Stimulated activated CD8-positive, alpha-beta memory T cell treated with anti-CD3 and anti-CD28 coated beads, Interleukin-15, amount 100 ng/mL, for 4 hours (primary cell): Measurements from ENCODE around the gene PALLD.

Experiments
- DNase-seq, 2 donors: peaks; one replicate each; pipeline ENCODE4 v3.0.0-alpha.2; 2020; ENCODE audit warnings: low read depth in 2 of 2

Gene PALLD

GRCh38 chr4:168831919-168832762 lies 335.3 kb downstream of the PALLD start:
- peak in 1 of 2 donors; percentile 34 for DNase-seq

DNA sequence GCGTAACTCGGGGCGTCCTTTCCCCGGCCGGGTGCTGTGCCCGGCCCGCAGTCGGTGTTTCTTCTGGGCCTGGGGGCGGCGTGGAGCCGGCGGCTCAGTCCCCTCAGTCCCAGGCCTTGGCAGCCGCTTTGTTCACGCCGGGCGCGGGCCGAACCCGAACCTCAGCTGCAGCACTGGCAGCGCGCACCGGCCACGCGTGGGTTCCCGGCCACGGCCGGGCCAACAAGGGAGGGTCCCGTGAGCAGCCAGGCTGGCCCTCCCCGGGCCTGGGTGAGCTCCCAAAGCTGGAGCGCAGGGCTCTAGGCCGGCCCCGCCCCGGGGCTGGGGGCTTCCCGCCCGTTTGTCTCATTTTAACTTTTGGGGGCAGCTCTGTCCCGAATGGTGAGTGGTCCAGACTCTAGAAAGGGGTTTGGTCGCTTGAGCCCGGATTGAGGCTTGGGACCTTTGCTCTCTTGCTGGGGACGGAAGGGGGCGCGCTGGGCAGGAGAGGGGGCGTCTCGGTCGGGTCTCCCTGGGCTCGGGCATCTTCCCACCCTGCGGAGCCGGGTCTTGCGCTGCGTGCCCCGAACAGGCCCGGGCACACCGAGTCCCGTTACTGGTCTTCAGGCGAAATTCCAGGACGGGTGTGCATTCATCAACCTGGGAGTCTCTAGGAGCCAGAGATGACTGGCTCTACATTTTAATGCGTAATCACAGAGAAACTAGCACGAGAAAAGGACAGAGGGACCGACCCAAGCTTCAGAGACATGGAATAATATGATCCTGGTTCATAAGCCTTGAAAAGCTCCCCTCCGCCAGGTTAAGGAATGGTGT lies 336.1 kb downstream of the PALLD start:
- DNase-seq: no peak

DNA sequence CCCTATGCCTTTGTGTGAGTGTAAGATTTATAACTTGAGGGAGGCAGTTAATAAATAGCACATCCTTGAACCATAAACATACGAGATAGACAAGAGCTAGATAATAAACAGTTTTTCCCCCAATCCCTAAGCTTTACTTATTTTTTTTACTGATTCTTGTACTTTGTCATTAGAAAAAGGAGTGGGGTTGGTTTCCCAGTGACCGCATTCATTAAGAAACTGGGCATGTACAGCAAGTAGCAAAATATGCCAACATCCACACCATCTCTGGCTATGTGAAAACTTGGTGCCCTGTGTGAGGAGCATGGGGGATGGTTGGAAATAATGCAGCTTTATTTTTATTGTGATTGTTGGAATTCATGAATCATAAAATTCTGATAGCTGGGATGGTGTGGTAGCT lies 337.0 kb downstream of the PALLD start:
- DNase-seq: no peak

GRCh38 chr4:168835880-168836454 lies 339.1 kb downstream of the PALLD start:
- no peak for DNase-seq

DNA sequence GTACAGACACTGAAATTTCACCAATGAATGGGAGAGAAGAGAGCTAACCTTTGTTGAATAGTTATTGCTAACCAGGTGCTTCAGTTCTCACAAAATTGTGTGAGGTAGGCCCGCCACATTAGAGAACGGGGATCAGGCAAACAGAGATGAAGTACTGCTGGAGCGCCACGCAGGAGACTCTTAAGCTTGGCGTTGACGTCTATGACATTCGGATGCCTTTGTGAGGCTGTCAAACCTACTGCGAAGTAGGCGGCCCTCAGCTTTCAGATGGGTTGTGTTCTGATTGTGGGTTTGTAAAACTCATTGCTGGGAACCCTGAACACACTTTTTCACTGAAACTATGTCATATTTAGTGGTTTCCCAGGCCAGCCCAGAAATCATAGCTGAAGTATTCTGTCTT lies 339.6 kb downstream of the PALLD start:
- no peak for DNase-seq

DNA sequence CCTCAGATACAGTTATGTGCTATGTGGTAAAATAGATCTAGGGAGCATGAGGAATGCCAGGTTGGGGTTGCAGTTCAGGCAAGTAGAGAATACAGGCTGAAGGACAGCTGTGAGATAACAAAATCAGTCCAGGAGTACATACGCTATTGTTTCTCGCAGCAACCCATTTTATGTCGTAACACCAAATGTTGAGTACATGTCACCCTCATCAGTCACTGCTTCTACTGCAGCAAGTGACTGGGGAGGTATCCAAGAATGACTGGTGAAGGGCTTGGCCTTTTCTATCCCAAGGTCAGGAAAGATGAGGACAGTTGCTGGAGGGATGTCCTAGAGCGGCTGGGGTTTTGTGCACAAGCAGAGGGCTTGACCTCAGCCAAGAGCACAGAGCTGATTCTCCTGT lies 341.1 kb downstream of the PALLD start:
- DNase-seq: no peak

DNA sequence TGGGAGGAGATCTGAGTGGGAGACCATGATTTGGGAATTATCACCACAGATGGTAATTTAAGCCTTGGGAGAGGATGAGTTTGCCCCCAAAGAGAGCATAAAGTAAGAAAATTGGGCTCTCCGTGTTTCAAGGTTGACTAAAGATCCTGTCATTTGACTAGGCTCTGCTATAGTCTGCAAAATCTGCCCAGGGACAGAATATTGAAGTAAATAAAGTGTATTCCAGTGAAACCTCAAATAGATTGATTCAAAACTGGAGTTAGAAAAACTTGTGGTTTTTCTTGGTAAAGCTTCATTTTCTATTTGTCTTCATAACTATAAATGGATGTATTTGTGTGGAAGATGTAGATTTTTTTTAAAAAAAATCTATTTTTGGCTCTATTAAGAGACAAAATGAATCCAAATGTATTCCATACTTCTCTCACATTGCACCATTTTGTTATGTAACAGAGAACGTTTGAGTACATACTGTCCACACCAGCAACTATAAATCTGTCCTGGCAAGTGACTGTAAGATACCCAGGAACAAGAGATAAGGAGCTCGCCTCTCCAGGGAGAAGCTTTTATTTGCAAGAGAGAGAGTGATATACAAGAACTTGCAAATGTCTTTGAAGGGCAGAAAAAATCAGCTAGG lies 343.0 kb downstream of the PALLD start:
- no peak for DNase-seq

GRCh38 chr4:168840392-168840763 lies 343.5 kb downstream of the PALLD start:
- no peak for DNase-seq

DNA sequence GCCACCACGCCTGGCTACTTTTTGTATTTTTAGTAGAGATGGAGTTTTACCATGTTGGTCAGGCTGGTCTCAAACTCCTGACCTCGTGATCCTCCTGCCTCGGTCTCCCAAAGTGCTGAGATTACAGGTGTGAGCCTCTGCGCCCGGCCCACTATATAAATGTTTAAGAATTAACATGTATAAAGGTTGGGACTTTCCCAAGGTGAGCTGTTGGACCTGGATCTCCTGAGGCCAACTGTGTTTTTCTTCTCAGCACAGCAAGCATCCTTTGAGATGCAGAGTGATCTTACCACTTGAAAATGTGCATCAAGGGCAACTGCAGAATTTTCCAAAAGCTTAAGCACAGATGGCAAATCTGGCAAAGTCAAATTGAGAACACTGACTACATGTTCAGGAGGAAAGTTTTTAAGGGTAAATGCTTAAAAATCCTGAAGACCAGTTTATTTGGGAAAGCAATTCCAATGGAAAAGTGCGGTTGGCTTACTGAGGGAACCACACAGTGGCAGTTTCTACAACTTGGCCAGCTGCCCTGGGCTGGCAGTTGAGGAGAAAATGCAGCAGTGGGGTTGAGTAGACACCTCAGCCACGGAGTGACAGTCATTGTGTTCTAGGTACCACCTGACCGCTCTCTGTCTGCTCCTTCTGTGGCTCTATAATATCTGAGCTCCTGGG lies 344.3 kb downstream of the PALLD start:
- DNase-seq: no peak

DNA sequence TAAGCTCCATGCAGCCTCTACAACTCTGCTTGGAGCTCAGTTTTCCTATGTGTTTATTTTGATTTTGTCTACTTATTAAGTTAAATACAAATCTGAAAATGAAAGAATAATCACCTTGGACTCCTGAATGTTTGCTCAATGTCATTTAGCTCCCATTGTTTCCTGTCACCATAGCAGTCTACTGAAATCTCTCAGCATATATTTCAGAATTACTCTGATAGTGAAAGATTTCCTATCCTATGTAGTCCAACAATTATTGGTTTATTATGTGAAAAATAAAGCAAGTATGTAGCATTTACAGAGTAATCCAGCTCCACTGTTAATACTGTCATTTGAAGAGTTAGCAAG lies 344.8 kb downstream of the PALLD start:
- DNase-seq: no peak

DNA sequence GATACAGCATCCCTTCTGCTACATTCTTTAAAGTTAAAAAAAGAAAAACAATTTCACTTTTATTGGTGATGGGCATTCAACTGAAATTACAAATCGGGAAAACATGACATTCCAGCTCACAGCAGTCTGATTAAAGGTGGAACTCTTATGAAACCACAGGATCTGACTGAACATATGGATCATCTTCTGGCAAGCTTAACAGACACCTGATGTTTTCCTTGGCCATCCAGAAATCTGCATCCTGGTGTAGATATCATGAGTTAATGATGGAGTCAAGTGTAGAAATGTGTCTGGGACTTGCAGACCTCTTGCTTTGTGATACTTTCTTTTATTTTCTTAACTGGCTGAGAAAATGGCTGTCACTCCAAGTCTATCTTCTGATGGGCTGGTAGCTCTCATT lies 345.3 kb downstream of the PALLD start:
- DNase-seq: no peak

GRCh38 chr4:168843635-168844034 lies 346.8 kb downstream of the PALLD start:
- DNase-seq: no peak

GRCh38 chr4:168844353-168845049 lies 347.6 kb downstream of the PALLD start:
- DNase-seq: no peak

GRCh38 chr4:168845897-168846296 lies 349.0 kb downstream of the PALLD start:
- DNase-seq: no peak

DNA sequence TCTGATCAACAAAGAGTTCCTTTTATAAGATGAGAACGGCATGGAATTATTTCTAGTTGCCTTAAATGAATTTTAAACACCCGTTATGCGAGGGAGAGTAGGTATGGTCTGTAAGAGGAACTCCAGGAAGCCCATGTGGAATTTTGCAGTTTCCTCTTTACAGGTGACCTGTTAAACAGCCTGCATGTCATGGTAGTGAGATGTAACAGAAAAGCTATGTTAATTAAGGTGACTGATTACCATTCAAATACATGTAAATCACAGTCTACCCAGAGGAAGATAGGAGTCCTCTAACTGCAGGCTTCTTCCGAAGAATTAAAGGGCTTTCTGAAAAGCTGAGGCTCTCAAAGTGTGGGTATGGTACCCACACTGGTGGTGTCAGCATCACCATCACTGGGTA lies 349.6 kb downstream of the PALLD start:
- no peak for DNase-seq

DNA sequence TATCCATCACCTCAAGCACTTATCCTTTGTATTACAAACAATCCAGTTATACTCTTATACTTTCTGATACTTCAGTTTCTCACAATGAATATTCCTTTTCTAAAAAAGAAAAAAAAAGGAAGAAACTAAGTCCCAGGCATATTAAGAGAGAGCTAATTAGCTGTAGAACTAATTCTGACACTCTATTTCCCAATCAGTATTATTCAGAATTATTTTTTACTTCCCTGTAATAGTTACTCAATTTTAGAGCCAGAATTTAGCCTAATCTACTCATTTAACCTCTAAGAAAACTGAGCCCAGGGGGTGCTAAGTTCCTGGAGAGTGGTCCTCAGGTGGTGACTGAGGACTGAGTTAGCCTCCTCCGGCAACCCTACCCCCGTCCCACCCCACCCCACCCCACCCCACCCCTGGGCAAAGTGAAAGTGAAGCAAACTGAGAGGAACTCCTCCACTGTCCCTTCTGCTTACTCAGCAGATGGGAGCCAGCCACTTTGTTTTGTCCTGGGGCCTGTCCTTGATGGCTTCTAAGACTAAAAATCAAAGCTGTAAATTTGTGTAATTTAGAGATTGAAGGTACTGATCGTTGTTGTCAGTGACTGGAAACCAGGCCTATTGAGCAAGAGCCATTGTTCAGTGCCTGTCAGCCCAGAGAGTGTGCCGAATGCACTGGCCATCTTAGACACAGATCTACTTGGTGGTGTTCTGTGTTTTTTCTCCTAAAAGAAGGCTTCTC lies 351.1 kb downstream of the PALLD start:
- DNase-seq: no peak

DNA sequence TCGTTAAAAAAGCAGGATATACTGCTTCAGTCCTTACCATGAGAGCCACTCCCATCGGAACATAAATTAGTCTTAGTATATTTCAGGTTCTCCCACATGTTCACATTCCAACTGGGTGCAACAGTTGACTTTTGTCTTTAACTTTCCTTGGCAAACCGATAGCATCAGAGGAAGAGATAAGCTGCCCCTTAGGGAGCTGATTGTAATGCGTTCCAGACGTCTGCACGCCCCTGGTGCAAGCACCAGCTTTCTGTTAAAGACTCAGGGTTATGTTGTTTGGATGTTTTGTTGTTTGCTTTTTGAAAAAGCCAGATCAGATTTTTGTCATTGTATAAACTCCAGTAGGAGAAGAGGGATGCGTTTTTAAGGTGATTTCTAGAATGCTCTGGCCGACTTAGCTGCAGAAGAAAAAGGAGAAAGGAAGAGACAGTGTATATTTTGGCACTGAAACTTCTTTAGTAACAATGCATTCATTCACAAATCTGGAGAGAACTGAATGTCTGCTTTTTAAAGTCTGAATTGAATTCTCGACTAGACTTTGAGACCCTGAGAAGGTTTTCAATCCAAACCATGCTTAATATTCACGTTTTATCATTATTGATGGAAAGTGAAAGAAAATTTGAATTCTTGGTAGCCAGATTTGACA lies 352.3 kb downstream of the PALLD start:
- no peak for DNase-seq

- no peak for DNase-seq
These were observed 353.1 kb downstream of the PALLD start for GRCh38 chr4:168849997-168850396.

DNA sequence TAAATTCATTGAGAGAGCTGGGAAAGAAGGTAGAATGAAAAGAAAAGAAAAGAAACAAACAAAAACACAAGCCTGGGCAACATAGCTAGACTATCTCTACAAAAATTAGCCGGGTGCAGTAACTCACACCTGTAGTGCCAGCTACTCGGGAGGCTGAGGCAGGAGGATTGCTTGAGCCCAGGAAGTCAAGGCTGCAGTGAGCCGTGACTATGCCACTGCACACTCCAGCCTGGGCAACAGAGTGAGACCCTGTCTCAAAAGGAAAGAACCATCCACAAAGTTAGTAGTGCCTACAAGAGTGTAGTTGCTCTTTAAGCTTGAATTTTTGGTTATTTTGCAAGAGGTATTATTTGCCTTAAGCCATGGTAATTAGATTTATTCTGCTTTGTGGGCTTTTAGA lies 355.5 kb downstream of the PALLD start:
- DNase-seq: no peak
